K562 (cell line): Measurements from ENCODE around the gene EPHB1. TPM values are rescaled to one million over a fixed set of nuclear protein-coding genes. Genes with fewer than 3 reads are reported as not detected.

Experiments
- ATAC-seq: fragments of 200-7000 bp; cut with Tn5 transposase; 3 replicates; pipeline ENCODE4 v1.9.1; 2020; ENCODE audit warnings: moderate library complexity
- BruUV-seq: library from RNA; stranded (reverse); fragments of 400-500 nt; replicated peaks from 2 replicates; lab custom pipeline; 2021; lab: Mats Ljungman, UMichigan
- CTCF ChIA-PET: fragments of 300-600 bp; formaldehyde crosslinking; extraction: SDS; loops from one replicate; lab custom pipeline; 2021; ENCODE audit warnings: low intra/inter-chr PET ratio; lab: Yijun Ruan, JAX
- POLR2A ChIA-PET: fragments of 300-600, 350-650 bp; sonication (Branson Sonifier 250); formaldehyde crosslinking; extraction: SDS; loops from one replicate; lab custom pipeline; 2021; ENCODE audit warnings: antibody characterized with exemption, inconsistent platforms; lab: Yijun Ruan, JAX
- DNase-seq, 4 experiments: peaks; one replicate each; pipeline versions ENCODE4 v3.0.0 to v3.0.0-alpha.2; 2011 to 2018; ENCODE audit warnings: low spot score in 3 of 4, mixed read lengths in 3 of 4; ENCODE audit errors: extremely low read depth in 1 of 4
- FAIRE-seq: peaks from 2 replicates; lab custom pipeline; 2011; peaks lifted over from hg19 to GRCh38; lab: Jason Lieb, UNC
- H2AFZ ChIP-seq: 2 replicates; pipeline ENCODE4 v1.6.0; 2011; ENCODE audit warnings: low read depth, low read length, control low read depth, inconsistent platforms
- H3K27ac ChIP-seq: fragments of 200-600 bp; 3 replicates; pipeline ENCODE4 v1.8.0; 2011; ENCODE audit warnings: low read depth, mild to moderate bottlenecking, control low read depth, inconsistent platforms, low read length, moderate library complexity, mixed read lengths; ENCODE audit errors: extremely low read depth
- H3K27me3 ChIP-seq, 2 experiments: fragments of 300-600 bp in 1 of 2; 2 replicates in 1 of 2; 3 replicates in 1 of 2; pipeline versions ENCODE4 v1.6.0 to v1.8.0; 2011; ENCODE audit warnings: inconsistent platforms in 2 of 2, low read length in 2 of 2, mild to moderate bottlenecking in 1 of 2, mixed read lengths in 1 of 2, moderate library complexity in 1 of 2; ENCODE audit not compliant: control insufficient read depth in 2 of 2, insufficient read depth in 2 of 2
- H3K36me3 ChIP-seq: fragments of 300-600 bp; 3 replicates; pipeline ENCODE4 v1.8.0; 2011; ENCODE audit warnings: mild to moderate bottlenecking, low read length, inconsistent platforms; ENCODE audit not compliant: control insufficient read depth, insufficient read depth
- H3K4me1 ChIP-seq, 2 experiments: fragments of 200-600 bp in 1 of 2; replicated peaks in 1 of 2; 2 replicates in 1 of 2; 3 replicates in 1 of 2; pipeline versions ENCODE4 v1.5.1 to v1.8.0; 2011; ENCODE audit warnings: inconsistent platforms in 2 of 2, low read length in 2 of 2, mild to moderate bottlenecking in 1 of 2, mixed read lengths in 1 of 2, moderate library complexity in 1 of 2; ENCODE audit not compliant: control insufficient read depth in 2 of 2, insufficient read depth in 2 of 2
- H3K4me2 ChIP-seq: 2 replicates; pipeline ENCODE4 v1.6.1; 2011; ENCODE audit warnings: low read length, control low read depth, inconsistent platforms, mixed read lengths; ENCODE audit not compliant: insufficient read depth
- H3K4me3 ChIP-seq: fragments of 200-600 bp; sonication (generic), shearing (Covaris generic); 2 replicates; pipeline ENCODE4 v1.5.1; 2016; ENCODE audit warnings: control low read depth, inconsistent platforms
- H3K79me2 ChIP-seq: fragments of 200-600 bp; 3 replicates; pipeline ENCODE4 v1.8.0; 2011; ENCODE audit warnings: low read length, inconsistent platforms; ENCODE audit not compliant: control insufficient read depth, insufficient read depth
- H3K9ac ChIP-seq, 2 experiments: 2 replicates each; pipeline versions ENCODE4 v1.6.0 to v1.6.1; 2011; ENCODE audit warnings: low read depth in 2 of 2, low read length in 2 of 2, control low read depth in 1 of 2, inconsistent platforms in 1 of 2, mild to moderate bottlenecking in 1 of 2, mixed read lengths in 1 of 2; ENCODE audit not compliant: insufficient read depth in 1 of 2
- H3K9me1 ChIP-seq: one replicate; pipeline ENCODE4 v1.6.0; 2011; ENCODE audit warnings: inconsistent platforms, mild to moderate bottlenecking, low read length, moderate library complexity; ENCODE audit not compliant: control insufficient read depth, insufficient read depth
- H3K9me3 ChIP-seq: replicated peaks from 2 replicates; pipeline ENCODE4 v1.5.1; 2011; ENCODE audit warnings: low read depth, low read length, inconsistent platforms; ENCODE audit not compliant: control insufficient read depth, insufficient read depth
- H4K20me1 ChIP-seq: replicated peaks from 2 replicates; pipeline ENCODE4 v1.6.1; 2011; ENCODE audit warnings: low read length, inconsistent platforms, mixed read lengths; ENCODE audit not compliant: control insufficient read depth, insufficient read depth
- ARID1B ChIP-seq: fragments of 450-650 bp; IDR thresholded peaks from 2 replicates; pipeline ENCODE4 v1.6.1; 2016; ENCODE audit warnings: antibody characterized with exemption, mild to moderate bottlenecking, inconsistent platforms
- MTA1 ChIP-seq: fragments of 450-650 bp; IDR thresholded peaks from 2 replicates; pipeline ENCODE4 v1.6.1; 2017; ENCODE audit warnings: borderline replicate concordance
- NFIC ChIP-seq: fragments of 450-650 bp; IDR thresholded peaks from 2 replicates; pipeline ENCODE4 v1.6.1; 2017; ENCODE audit warnings: mild to moderate bottlenecking, inconsistent platforms
- POU5F1 ChIP-seq: fragments of 150-350 bp; IDR thresholded peaks from 2 replicates; pipeline ENCODE4 v1.6.1; 2014; ENCODE audit warnings: borderline replicate concordance, low read length, low read depth, mild to moderate bottlenecking; ENCODE audit not compliant: partially characterized antibody
- RHOXF2B ChIP-seq: fragments of 250-450 bp; sonication (Bioruptor Pico); conservative IDR thresholded peaks from 2 replicates; pipeline ENCODE4 v1.5.1; 2021
- SMARCA4 ChIP-seq: fragments of 450-650 bp; IDR thresholded peaks from 2 replicates; pipeline ENCODE4 v1.6.1; 2016
- TAF9B ChIP-seq: fragments of 450-650 bp; IDR thresholded peaks from 2 replicates; pipeline ENCODE4 v1.6.1; 2018; ENCODE audit warnings: mild to moderate bottlenecking; ENCODE audit not compliant: partially characterized antibody
- WGBS: fragments of 100-300 bp; shearing (Covaris generic); methylation state at CpG from one replicate; pipeline ENCODE4 v1.1.6; 2016; ENCODE audit warnings: low coverage, mixed read lengths; ENCODE audit not compliant: insufficient coverage; ENCODE audit errors: missing lambda C conversion rate; 5-methylcytosine and 5-hydroxymethylcytosine counted together
- in situ Hi-C: fragments of 300-500 bp; cut with MboI; formaldehyde crosslinking; loops from 4 replicates; pipeline ENCODE4 v1.15.0; 2018; ENCODE audit warnings: inconsistent platforms, mixed read lengths
- intact Hi-C: fragments of 100-400 bp; cut with micrococcal nuclease; formaldehyde crosslinking; loops from 2 replicates; pipeline ENCODE4 v1.14.2; 2022
- polyA plus RNA-seq, 8 experiments: library from polyadenylated mRNA; depleted of rRNA in 4 of 8; stranded (reverse) in 5 of 8; unstranded in 3 of 8; fragments of >200 nt; fragmentation: Nextera tagmentation in 2 of 8; fragmentation: Illumina TruSeq in 1 of 8; extraction: Ambion mirVana in 2 of 8; extraction: Trizol in 1 of 8; gene quantifications; 2 replicates each; pipeline versions ENCODE4 v1.2.1 to v1.2.3, GENCODE V29; 2011 to 2014; ENCODE audit warnings: inconsistent platforms in 1 of 8, missing spikeins in 1 of 8
- total RNA-seq, 7 experiments: library from RNA; depleted of rRNA in 6 of 7; stranded (reverse); fragments of >200 nt in 6 of 7; fragmentation: Illumina TruSeq in 2 of 7; extraction: Trizol in 2 of 7; gene quantifications; 2 replicates each; pipeline versions ENCODE4 v1.2.1 to v1.2.3, GENCODE V29; 2011 to 2021; ENCODE audit warnings: low replicate concordance in 1 of 7
- TF ChIP-seq, protein P1 (sequence below): fragments of 450-650 bp; formaldehyde crosslinking; IDR thresholded peaks from 2 replicates; pipeline ENCODE4 v1.4.0; 2020; ENCODE audit warnings: mild to moderate bottlenecking, moderate library complexity
- TF ChIP-seq, protein P2 (sequence below): sonication (generic); formaldehyde crosslinking; IDR thresholded peaks from 2 replicates; pipeline ENCODE4 v1.8.0; 2023; ENCODE audit warnings: mild to moderate bottlenecking, missing genetic modification reagents

Gene EPHB1
- total and polyA plus RNA-seq, 9 of the 15 experiments (the other 6 are each of a cell fraction or from before 2014, with no cell fraction given), result 0.29 TPM; not detected in 8

DNA sequence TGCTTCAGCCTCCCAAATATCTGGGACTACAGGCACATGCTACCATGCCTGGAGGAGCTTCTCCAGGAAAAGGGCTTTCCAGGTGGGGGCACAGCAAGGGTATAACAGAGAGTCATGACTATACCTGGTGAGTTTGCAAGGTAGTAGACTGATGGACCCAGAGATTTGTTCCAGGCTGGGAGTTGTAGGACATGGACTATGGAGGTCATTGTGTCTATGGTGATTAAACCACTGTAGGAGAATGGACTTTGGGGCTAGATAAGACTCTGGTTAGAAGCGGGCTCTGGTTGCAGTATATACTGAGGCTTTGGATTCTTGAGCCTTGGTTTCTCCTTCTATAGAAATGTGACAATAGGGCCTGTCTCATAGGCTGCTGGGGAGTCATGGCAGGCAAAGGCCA is 104.7 kb downstream of the EPHB1 start:
- H2AFZ ChIP-seq, result no peak overlapping the region
- no peak for DNase-seq
- no peaks in the 10 kb centered on the region for H3K9me3 ChIP-seq
- intact Hi-C loops (no loop called here), in situ Hi-C loops (no loop called here)
- ChIA-PET CTCF (no interaction called here), POLR2A (no interaction called here)
- no peak overlapping the region for H3K4me3 ChIP-seq
- ATAC-seq, result no peak
- no peaks in the 10 kb centered on the region for H3K79me2 ChIP-seq
- FAIRE-seq, result no peak
- no peak overlapping the region for H3K9ac ChIP-seq
- no peak overlapping the region for H3K4me2 ChIP-seq
- H3K27ac ChIP-seq, result no peak overlapping the region
- no peaks in the 10 kb centered on the region; a peak in 1 of 5 replicates for H3K27me3 ChIP-seq
- H4K20me1 ChIP-seq, result no peaks in the 10 kb centered on the region
- BruUV-seq, result no TSS peak
- no peaks in the 10 kb centered on the region for H3K4me1 ChIP-seq
- H3K36me3 ChIP-seq, result no peaks in the 10 kb centered on the region
- no peaks in the 10 kb centered on the region for H3K9me1 ChIP-seq
- 17% methylated on average over 1 of the region's 1 CpG for WGBS
- TF ChIP-seq NFIC (no peak), POU5F1 (no peak), RHOXF2B (CRISPR knock-in tag) (no peak), MTA1 (no peak), ARID1B (no peak), TAF9B (no peak), SMARCA4 (no peak)
- TF ChIP-seq, protein P1, sequence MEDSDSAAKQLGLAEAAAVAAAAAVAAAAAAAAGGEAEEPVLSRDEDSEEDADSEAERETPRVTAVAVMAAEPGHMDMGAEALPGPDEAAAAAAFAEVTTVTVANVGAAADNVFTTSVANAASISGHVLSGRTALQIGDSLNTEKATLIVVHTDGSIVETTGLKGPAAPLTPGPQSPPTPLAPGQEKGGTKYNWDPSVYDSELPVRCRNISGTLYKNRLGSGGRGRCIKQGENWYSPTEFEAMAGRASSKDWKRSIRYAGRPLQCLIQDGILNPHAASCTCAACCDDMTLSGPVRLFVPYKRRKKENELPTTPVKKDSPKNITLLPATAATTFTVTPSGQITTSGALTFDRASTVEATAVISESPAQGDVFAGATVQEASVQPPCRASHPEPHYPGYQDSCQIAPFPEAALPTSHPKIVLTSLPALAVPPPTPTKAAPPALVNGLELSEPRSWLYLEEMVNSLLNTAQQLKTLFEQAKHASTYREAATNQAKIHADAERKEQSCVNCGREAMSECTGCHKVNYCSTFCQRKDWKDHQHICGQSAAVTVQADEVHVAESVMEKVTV (CRISPR knock-in tag), result no peak
- TF ChIP-seq, protein P2, sequence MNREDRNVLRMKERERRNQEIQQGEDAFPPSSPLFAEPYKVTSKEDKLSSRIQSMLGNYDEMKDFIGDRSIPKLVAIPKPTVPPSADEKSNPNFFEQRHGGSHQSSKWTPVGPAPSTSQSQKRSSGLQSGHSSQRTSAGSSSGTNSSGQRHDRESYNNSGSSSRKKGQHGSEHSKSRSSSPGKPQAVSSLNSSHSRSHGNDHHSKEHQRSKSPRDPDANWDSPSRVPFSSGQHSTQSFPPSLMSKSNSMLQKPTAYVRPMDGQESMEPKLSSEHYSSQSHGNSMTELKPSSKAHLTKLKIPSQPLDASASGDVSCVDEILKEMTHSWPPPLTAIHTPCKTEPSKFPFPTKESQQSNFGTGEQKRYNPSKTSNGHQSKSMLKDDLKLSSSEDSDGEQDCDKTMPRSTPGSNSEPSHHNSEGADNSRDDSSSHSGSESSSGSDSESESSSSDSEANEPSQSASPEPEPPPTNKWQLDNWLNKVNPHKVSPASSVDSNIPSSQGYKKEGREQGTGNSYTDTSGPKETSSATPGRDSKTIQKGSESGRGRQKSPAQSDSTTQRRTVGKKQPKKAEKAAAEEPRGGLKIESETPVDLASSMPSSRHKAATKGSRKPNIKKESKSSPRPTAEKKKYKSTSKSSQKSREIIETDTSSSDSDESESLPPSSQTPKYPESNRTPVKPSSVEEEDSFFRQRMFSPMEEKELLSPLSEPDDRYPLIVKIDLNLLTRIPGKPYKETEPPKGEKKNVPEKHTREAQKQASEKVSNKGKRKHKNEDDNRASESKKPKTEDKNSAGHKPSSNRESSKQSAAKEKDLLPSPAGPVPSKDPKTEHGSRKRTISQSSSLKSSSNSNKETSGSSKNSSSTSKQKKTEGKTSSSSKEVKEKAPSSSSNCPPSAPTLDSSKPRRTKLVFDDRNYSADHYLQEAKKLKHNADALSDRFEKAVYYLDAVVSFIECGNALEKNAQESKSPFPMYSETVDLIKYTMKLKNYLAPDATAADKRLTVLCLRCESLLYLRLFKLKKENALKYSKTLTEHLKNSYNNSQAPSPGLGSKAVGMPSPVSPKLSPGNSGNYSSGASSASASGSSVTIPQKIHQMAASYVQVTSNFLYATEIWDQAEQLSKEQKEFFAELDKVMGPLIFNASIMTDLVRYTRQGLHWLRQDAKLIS, result no peak
